ENCODE data around the gene CRISPLD2.

CRISPLD2 gene

DNA sequence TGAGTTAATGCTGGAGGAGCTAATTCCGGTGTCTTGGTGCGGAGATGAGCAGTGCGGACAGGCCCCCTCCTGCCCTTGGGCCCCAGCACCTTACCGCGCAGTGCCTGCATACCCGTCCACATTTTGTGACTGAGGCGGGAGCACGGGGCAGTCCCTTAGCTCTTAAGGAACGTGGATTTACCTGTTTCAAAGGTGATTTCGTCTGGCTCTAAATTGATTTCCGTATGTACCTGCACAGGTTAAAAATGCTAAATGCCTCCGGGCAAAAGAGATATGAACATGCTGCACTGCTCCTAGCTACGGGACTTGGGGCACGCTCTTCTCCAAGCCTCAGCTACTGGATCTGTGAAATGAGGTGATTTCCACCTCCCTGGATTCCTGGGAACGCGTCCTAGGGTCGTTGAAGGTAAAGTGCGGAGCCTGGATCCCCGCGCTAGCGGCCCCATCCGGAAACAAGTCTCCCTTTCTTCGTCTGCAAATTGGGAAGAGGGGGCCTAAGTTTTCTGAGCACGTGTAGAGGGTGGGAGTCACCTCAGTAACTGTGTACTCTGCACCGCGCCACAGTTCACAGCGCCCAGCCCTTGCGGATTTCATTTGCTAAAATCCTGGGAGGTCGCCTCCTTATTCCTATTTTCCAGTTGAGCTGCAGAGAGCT, 669 bp upstream of the CRISPLD2 start:
- no peak overlapping the region for H3K27ac ChIP-seq
- peaks cover 65% of the 10 kb centered on the region in 2 experiments for H3K4me1 ChIP-seq (ENCODE audit: control insufficient read depth in 1 of 2, insufficient read depth in 1 of 2, low read depth in 1 of 2, low read length in 1 of 2)
- H3K27me3 ChIP-seq = peaks cover 8% of the 10 kb centered on the region
- H3K4me3 ChIP-seq (ENCODE audit: low read depth in 1 of 2, low read length in 1 of 2) = peak overlapping the region; percentile 75 to 81
- TF ChIP-seq, protein P1, sequence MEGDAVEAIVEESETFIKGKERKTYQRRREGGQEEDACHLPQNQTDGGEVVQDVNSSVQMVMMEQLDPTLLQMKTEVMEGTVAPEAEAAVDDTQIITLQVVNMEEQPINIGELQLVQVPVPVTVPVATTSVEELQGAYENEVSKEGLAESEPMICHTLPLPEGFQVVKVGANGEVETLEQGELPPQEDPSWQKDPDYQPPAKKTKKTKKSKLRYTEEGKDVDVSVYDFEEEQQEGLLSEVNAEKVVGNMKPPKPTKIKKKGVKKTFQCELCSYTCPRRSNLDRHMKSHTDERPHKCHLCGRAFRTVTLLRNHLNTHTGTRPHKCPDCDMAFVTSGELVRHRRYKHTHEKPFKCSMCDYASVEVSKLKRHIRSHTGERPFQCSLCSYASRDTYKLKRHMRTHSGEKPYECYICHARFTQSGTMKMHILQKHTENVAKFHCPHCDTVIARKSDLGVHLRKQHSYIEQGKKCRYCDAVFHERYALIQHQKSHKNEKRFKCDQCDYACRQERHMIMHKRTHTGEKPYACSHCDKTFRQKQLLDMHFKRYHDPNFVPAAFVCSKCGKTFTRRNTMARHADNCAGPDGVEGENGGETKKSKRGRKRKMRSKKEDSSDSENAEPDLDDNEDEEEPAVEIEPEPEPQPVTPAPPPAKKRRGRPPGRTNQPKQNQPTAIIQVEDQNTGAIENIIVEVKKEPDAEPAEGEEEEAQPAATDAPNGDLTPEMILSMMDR (IDR thresholded peaks at IDR 0.05) = no peak
- H3K9me3 ChIP-seq = no peaks in the 10 kb centered on the region
- H3K36me3 ChIP-seq = peaks cover 18% of the 10 kb centered on the region

DNA sequence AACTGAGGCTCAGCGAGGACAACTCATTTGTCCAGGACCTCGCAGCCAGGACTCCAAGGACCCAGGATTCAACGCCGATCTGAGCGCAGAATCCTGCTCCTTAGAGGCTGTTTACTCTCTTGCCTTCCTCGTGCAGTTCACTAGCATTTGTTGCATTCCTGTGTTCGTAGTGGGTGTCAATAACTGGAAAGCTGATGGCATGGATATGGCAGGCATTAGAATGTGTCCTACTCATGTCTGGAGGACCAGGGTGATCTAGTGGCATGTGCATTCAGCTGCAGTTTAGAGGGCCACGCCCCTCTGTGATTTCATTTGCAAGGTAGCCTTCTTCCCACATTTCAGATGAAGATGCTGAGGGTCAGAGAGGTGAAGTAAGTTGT, 510 bp downstream of the CRISPLD2 start:
- Histone ChIP-seq H3K27ac (peak overlapping the region; percentile 48), H3K27me3 (peaks cover 8% of the 10 kb centered on the region), H3K9me3 (no peaks in the 10 kb centered on the region), H3K36me3 (peaks cover 21% of the 10 kb centered on the region), H3K4me1 (ENCODE audit: control insufficient read depth in 1 of 2, insufficient read depth in 1 of 2, low read depth in 1 of 2, low read length in 1 of 2) (peaks cover 66 to 69% of the 10 kb centered on the region in 2 experiments), H3K4me3 (ENCODE audit: low read depth in 1 of 2, low read length in 1 of 2) (peak overlapping the region; percentile 75 to 81)
- TF ChIP-seq, protein P1 (IDR thresholded peaks at IDR 0.05) = no peak

DNA sequence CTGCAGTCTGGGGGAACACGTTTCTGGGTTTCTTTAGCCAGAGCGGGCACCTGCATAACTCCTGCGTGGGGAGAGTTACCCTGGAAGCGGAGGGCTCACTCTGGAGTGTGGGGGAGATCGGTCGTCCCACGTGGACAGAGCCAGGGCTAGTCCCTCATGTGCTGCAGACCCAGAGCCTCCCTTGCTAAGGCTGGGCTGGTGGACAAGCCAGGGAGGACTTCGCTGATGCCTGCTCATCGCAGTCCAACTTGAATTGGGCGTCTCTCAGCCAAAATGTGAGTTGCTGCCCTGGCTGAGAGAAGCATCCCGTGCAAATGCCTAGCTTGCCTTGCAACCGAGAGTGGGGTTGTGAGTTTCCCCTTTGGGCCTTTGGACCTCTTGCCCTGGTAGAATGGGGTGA, 986 bp downstream of the CRISPLD2 start:
- Histone ChIP-seq H3K4me1 (ENCODE audit: control insufficient read depth in 1 of 2, insufficient read depth in 1 of 2, low read depth in 1 of 2, low read length in 1 of 2) (peaks cover 65 to 69% of the 10 kb centered on the region in 2 experiments), H3K36me3 (peaks cover 21% of the 10 kb centered on the region), H3K4me3 (ENCODE audit: low read depth in 1 of 2, low read length in 1 of 2) (peak overlapping the region; percentile 75 to 81), H3K9me3 (no peaks in the 10 kb centered on the region), H3K27ac (peak overlapping the region; percentile 48), H3K27me3 (peaks cover 8% of the 10 kb centered on the region)
- TF ChIP-seq, protein P1 (IDR thresholded peaks at IDR 0.05) = no peak

DNA sequence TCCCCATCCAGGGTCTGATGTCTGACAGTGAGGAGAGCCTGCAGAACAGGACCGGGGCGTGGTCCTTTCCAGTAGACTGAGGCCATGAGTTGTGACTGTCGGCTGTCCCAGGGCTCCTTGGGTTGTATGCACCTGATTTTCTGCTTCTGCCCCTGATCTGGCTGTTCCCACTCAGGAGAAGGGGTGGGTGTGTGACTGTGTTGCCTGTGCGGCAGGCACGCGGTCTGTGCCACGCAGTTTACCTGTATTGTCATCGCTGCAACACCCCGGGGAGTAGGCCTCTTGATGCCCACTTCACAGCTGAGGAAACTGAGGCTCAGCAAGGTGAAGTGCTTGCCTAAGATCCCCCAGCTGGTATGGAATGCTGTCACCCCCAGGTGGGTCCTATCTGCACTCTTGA, 1.4 kb downstream of the CRISPLD2 start:
- H3K36me3 ChIP-seq = peaks cover 24% of the 10 kb centered on the region
- peak overlapping the region; percentile 75 to 81 for H3K4me3 ChIP-seq (ENCODE audit: low read depth in 1 of 2, low read length in 1 of 2)
- H3K27ac ChIP-seq = peak overlapping the region; percentile 48
- TF ChIP-seq, protein P1 (IDR thresholded peaks at IDR 0.05) = no peak
- H3K27me3 ChIP-seq = peaks cover 8% of the 10 kb centered on the region
- no peaks in the 10 kb centered on the region for H3K9me3 ChIP-seq
- H3K4me1 ChIP-seq (ENCODE audit: control insufficient read depth in 1 of 2, insufficient read depth in 1 of 2, low read depth in 1 of 2, low read length in 1 of 2) = peaks cover 66 to 73% of the 10 kb centered on the region in 2 experiments

DNA sequence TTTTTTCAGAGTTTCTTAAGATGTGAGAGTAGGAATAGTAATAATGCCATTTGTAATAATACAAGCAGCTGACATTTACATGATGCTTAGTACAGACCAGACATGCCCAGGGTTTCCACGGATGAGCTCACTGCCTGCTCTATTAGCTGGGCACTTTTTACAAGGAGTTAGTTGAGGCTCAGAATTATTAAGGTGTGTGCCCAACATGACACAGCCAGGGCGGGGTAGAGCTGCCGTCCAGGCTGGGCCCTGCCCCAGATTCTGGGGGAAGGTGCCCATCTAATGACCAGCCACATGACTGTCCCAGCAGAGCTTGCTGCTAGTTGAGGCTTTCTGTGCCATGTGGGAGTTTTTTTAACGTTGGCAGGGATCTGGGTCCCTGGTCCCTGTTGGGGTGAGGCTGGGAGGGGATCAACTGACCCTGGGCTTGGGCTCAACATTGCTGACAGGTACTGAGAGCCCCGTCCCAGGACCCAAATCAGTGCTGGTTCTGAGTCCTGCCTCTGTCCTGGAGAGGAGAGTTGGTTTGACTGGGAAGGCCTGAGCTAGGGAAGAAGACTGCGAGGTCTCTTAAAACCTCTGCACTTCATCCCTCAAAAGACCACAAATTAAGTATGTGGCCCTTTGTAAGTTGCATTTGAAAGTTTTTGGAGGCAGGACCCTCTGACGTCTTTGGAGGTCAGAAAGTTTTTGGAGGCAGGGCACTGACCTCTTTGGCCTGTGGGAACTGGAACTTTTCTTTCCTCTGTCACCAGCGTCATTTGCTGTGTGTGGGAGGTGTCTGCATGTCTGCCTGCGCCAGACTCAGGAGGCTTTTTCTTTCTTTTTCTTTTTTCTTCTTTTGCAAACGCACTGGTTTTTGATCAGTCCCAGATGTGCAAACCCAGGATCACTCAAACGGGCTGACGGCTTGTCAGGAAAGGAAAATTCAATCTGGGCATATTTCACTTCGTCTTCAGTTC, 2.2 kb downstream of the CRISPLD2 start:
- H3K9me3 ChIP-seq = no peaks in the 10 kb centered on the region
- H3K4me3 ChIP-seq (ENCODE audit: low read depth in 1 of 2, low read length in 1 of 2) = peak overlapping the region; percentile 75 to 81
- peak overlapping the region; percentile 67 for H3K27ac ChIP-seq
- peaks cover 8% of the 10 kb centered on the region for H3K27me3 ChIP-seq
- H3K4me1 ChIP-seq (ENCODE audit: control insufficient read depth in 1 of 2, insufficient read depth in 1 of 2, low read depth in 1 of 2, low read length in 1 of 2) = peaks cover 75 to 81% of the 10 kb centered on the region in 2 experiments
- TF ChIP-seq, protein P1 (IDR thresholded peaks at IDR 0.05) = no peak
- peaks cover 30% of the 10 kb centered on the region for H3K36me3 ChIP-seq

All from neutrophil (primary cell).